OCI-LY7 (cell line): ENCODE results near the gene STEAP3. TPM values are rescaled to one million over a fixed set of nuclear protein-coding genes. Genes with fewer than 3 reads are reported as not detected.

Experiments
- BruUV-seq: library from RNA; stranded (reverse); fragments of 400-500 nt; replicated peaks from 2 replicates; lab custom pipeline; 2021; lab: Mats Ljungman, UMichigan
- CTCF ChIA-PET: fragments of 300-600 bp; sonication (Branson Sonifier 250); formaldehyde crosslinking; loops from one replicate; lab custom pipeline; 2022; ENCODE audit warnings: antibody characterized with exemption; ENCODE audit not compliant: unreplicated experiment; lab: Charles Lee
- POLR2A ChIA-PET: fragments of 300-600 bp; sonication (Branson Sonifier 250); formaldehyde crosslinking; loops from one replicate; lab custom pipeline; 2022; ENCODE audit warnings: antibody characterized with exemption; lab: Charles Lee
- DNase-seq: peaks from one replicate; pipeline ENCODE4 v3.0.0-alpha.2; 2015; ENCODE audit warnings: low spot score
- H2AFZ ChIP-seq: fragments of 200-600 bp; sonication (generic), shearing (Covaris generic); 2 replicates; pipeline ENCODE4 v1.6.1; 2014; ENCODE audit warnings: mild to moderate bottlenecking, antibody characterized with exemption, low read length, moderate library complexity
- H3K27ac ChIP-seq: fragments of 200-600 bp; sonication (generic); 2 replicates; pipeline ENCODE4 v1.5.1; 2014; ENCODE audit warnings: mixed run types, low read depth, mild to moderate bottlenecking, moderate library complexity, low read length, inconsistent platforms; ENCODE audit not compliant: poor library complexity, severe bottlenecking
- H3K36me3 ChIP-seq: fragments of 200-600 bp; sonication (generic); 2 replicates; pipeline ENCODE4 v1.6.1; 2014; ENCODE audit warnings: mild to moderate bottlenecking, antibody characterized with exemption, low read length, moderate library complexity, mixed read lengths; ENCODE audit not compliant: insufficient read depth
- H3K4me1 ChIP-seq: fragments of 200-600 bp; sonication (generic); 2 replicates; pipeline ENCODE4 v1.5.1; 2014; ENCODE audit warnings: mild to moderate bottlenecking, low read length; ENCODE audit not compliant: insufficient read depth, poor library complexity, severe bottlenecking
- H3K4me2 ChIP-seq: fragments of 200-600 bp; sonication (generic); 2 replicates; pipeline ENCODE4 v1.6.1; 2014; ENCODE audit warnings: mild to moderate bottlenecking, low read length
- H3K4me3 ChIP-seq: fragments of 200-600 bp; sonication (generic); 2 replicates; pipeline ENCODE4 v1.5.1; 2014; ENCODE audit warnings: mild to moderate bottlenecking, low read depth, low read length; ENCODE audit not compliant: poor library complexity, severe bottlenecking
- H3K79me2 ChIP-seq: fragments of 200-600 bp; sonication (generic); 2 replicates; pipeline ENCODE4 v1.6.1; 2016; ENCODE audit warnings: low read depth, mild to moderate bottlenecking, low read length, moderate library complexity, mixed read lengths; ENCODE audit not compliant: insufficient read depth
- H3K9me2 ChIP-seq: fragments of 200-600 bp; sonication (generic); 2 replicates; pipeline ENCODE4 v1.6.1; 2016; ENCODE audit warnings: mild to moderate bottlenecking, low read length, mixed read lengths; ENCODE audit not compliant: insufficient read depth
- H3K9me3 ChIP-seq: fragments of 200-600 bp; sonication (generic); 2 replicates; pipeline ENCODE4 v1.6.1; 2014; ENCODE audit warnings: mild to moderate bottlenecking, mixed run types, low read length, mixed read lengths
- H4K20me1 ChIP-seq: fragments of 200-600 bp; sonication (generic); 2 replicates; pipeline ENCODE4 v1.6.1; 2014; ENCODE audit warnings: mild to moderate bottlenecking, antibody characterized with exemption, low read length, moderate library complexity, mixed read lengths; ENCODE audit not compliant: insufficient read depth
- CTCF ChIP-seq: fragments of 200-600 bp; sonication (generic); conservative IDR thresholded peaks from 2 replicates; pipeline ENCODE4 v1.5.1; 2014; ENCODE audit warnings: mild to moderate bottlenecking, antibody characterized with exemption, low read length, moderate library complexity, mixed read lengths
- EZH2phosphoT487 ChIP-seq: fragments of 200-600 bp; sonication (generic); IDR thresholded peaks from 2 replicates; pipeline ENCODE4 v1.6.1; 2018; ENCODE audit warnings: low read depth, borderline replicate concordance, mild to moderate bottlenecking, mixed run types, antibody characterized with exemption, low read length, moderate library complexity, mixed read lengths
- intact Hi-C: fragments of 100-400 bp; cut with micrococcal nuclease; formaldehyde crosslinking; loops from one replicate; pipeline ENCODE4 v1.10.0; 2022; ENCODE audit not compliant: unreplicated experiment
- total RNA-seq, 2 experiments: library from RNA; depleted of rRNA in 1 of 2; stranded (reverse); fragments of >200 nt in 1 of 2; shearing (Covaris generic) in 1 of 2; gene quantifications; 2 replicates each; pipeline ENCODE4 v1.2.3, GENCODE V29; 2014 to 2022

The STEAP3 gene
- total RNA-seq, 2 experiments from 2014 or later: not detected

- Histone ChIP-seq H3K9me2 (no peaks in the 10 kb centered on the region), H3K36me3 (no peaks in the 10 kb centered on the region), H3K9me3 (no peaks in the 10 kb centered on the region), H3K4me3 (no peak overlapping the region), H3K4me1 (no peaks in the 10 kb centered on the region), H3K79me2 (no peaks in the 10 kb centered on the region), H3K4me2 (no peak overlapping the region), H4K20me1 (no peaks in the 10 kb centered on the region), H2AFZ (no peak overlapping the region), H3K27ac (no peak overlapping the region)
- TF ChIP-seq EZH2phosphoT487 (no peak), CTCF (no peak)
- ChIA-PET POLR2A (no interaction called here), CTCF (no interaction called here)
- no peak for DNase-seq
- no TSS peak for BruUV-seq
- intact Hi-C loops: loop anchor here (5.0 kb wide), 1 partner anchor 37 kb away; no protein-coding TSS in a partner anchor
These were observed 6.9 kb downstream of the STEAP3 start for GRCh38 chr2:119230219-119231185.

- Histone ChIP-seq H3K9me3 (no peaks in the 10 kb centered on the region), H3K9me2 (no peaks in the 10 kb centered on the region), H4K20me1 (no peaks in the 10 kb centered on the region), H3K4me2 (no peak overlapping the region), H3K36me3 (no peaks in the 10 kb centered on the region), H2AFZ (no peak overlapping the region), H3K27ac (no peak overlapping the region), H3K4me3 (no peak overlapping the region), H3K4me1 (no peaks in the 10 kb centered on the region), H3K79me2 (no peaks in the 10 kb centered on the region)
- CTCF ChIA-PET: no interaction called here
- intact Hi-C loops: loop anchor here (5.0 kb wide), 1 partner anchor 35 kb away; no protein-coding TSS in a partner anchor
- no TSS peak for BruUV-seq
- POLR2A ChIA-PET: no interaction called here
- DNase-seq: no peak
- TF ChIP-seq CTCF: no peak
- no peak for TF ChIP-seq EZH2phosphoT487
These were observed 8.5 kb downstream of the STEAP3 start for GRCh38 chr2:119231975-119232665.
